Measurements from ENCODE around the gene OLFML2A.
A peak's percentile ranks its signal among the peaks of the same experiment; 100 is the strongest.
"Not testable (repeated sequence)": the region's sequence is repeated elsewhere in the genome, so short reads cannot be mapped to it uniquely, and the experiment has no call there.

Gene OLFML2A

GRCh38 chr9:124839612-124840299 lies 62.8 kb downstream of the OLFML2A start:
- DNase-seq (ENCODE audit: low spot score): no peak
- in situ Hi-C loops (cut with MboI; ENCODE audit: low pct_unique_long_range_greater_than_20kb, low sequenced_read_pairs, unreplicated experiment): loop anchor here (10.0 kb wide), 1 partner anchor 45 kb away; no protein-coding TSS in a partner anchor

GRCh38 chr9:124840300-124840833 lies 63.4 kb downstream of the OLFML2A start:
- DNase-seq (ENCODE audit: low spot score): no peak
- in situ Hi-C loops (cut with MboI; ENCODE audit: low pct_unique_long_range_greater_than_20kb, low sequenced_read_pairs, unreplicated experiment): loop anchor here (10.0 kb wide), 1 partner anchor 46 kb away; no protein-coding TSS in a partner anchor
- peak; percentile 31 for TF ChIP-seq CTCF (IDR thresholded peaks at IDR 0.05; ENCODE audit: extremely low read depth, insufficient read depth, missing control alignments)

More at GRCh38 chr9:124839612-124840299, 62.8 kb downstream of the OLFML2A start:
- peak; percentile 25 for TF ChIP-seq CTCF (IDR thresholded peaks at IDR 0.05; ENCODE audit: extremely low read depth, insufficient read depth, missing control alignments)

- in situ Hi-C loops (cut with MboI; ENCODE audit: low pct_unique_long_range_greater_than_20kb, low sequenced_read_pairs, unreplicated experiment): loop anchor here (10.0 kb wide), 1 partner anchor 46 kb away; no protein-coding TSS in a partner anchor
- no peak for DNase-seq (ENCODE audit: low spot score)
- no peak for TF ChIP-seq CTCF (IDR thresholded peaks at IDR 0.05; ENCODE audit: extremely low read depth, insufficient read depth, missing control alignments)
These were observed 64.3 kb downstream of the OLFML2A start for GRCh38 chr9:124841075-124841821.

GRCh38 chr9:124843456-124844034 lies 66.6 kb downstream of the OLFML2A start:
- TF ChIP-seq CTCF (IDR thresholded peaks at IDR 0.05; ENCODE audit: extremely low read depth, insufficient read depth, missing control alignments): no peak
- in situ Hi-C loops (cut with MboI; ENCODE audit: low pct_unique_long_range_greater_than_20kb, low sequenced_read_pairs, unreplicated experiment): loop anchor here (10.0 kb wide), 1 partner anchor 49 kb away; no protein-coding TSS in a partner anchor
- DNase-seq (ENCODE audit: low spot score): no peak

- no peak for DNase-seq (ENCODE audit: low spot score)
- in situ Hi-C loops (cut with MboI; ENCODE audit: low pct_unique_long_range_greater_than_20kb, low sequenced_read_pairs, unreplicated experiment): loop anchor here (10.0 kb wide), 1 partner anchor 49 kb away; no protein-coding TSS in a partner anchor
- TF ChIP-seq CTCF (IDR thresholded peaks at IDR 0.05; ENCODE audit: extremely low read depth, insufficient read depth, missing control alignments): no peak
These were observed 67.4 kb downstream of the OLFML2A start for GRCh38 chr9:124844291-124844690.

- not testable (repeated sequence) for DNase-seq (ENCODE audit: low spot score)
- in situ Hi-C loops (cut with MboI; ENCODE audit: low pct_unique_long_range_greater_than_20kb, low sequenced_read_pairs, unreplicated experiment): loop anchor here (10.0 kb wide), 1 partner anchor 52 kb away; no protein-coding TSS in a partner anchor
These were observed 69.5 kb downstream of the OLFML2A start for GRCh38 chr9:124846467-124846866.

Data from GM13977 (cell line).